ENCODE data around the gene KCNC1.

KCNC1 gene

GRCh38 chr11:17714870-17715269 is 19.7 kb upstream of the KCNC1 start:
- no peak for DNase-seq (ENCODE audit: low spot score)

DNA sequence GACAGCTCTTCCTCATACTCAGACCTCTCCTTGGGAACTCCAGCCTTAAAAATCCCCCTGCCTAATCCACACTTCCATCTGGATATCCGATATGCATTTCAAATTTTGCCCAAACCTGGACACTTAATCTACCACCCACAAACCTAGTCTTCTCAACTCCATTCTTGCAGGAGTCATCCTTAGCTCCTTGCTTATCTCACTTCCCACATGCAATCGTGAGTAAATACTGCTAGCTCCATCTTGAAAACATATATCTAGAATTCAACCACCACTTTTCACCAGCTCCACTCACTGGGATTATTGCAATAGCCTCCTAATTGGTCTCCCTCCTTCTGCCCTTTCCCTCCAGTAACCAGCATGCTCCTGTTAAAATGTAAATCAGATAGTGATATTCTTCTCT is 17.8 kb upstream of the KCNC1 start:
- DNase-seq (ENCODE audit: low spot score), result no peak

DNA sequence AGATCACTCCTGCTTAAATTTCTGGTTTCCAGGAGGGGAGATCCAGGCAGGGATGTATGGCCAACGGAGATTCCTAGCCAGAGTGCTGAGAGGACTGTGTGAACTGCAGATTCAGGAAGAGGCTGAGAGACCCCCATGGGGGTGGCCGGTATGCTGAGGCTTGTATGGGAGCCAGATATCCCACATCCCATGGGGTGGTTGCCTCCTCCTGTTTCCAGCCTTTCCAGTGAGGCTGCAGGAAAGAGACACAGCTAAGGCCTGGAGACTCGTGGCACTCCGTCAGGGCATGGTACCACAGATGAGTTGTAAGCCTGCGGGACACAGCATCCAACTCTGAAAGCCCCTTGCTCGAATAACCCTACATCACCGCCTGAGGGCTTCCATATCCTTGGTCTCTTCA is 16.6 kb upstream of the KCNC1 start:
- no peak for DNase-seq (ENCODE audit: low spot score)

DNA sequence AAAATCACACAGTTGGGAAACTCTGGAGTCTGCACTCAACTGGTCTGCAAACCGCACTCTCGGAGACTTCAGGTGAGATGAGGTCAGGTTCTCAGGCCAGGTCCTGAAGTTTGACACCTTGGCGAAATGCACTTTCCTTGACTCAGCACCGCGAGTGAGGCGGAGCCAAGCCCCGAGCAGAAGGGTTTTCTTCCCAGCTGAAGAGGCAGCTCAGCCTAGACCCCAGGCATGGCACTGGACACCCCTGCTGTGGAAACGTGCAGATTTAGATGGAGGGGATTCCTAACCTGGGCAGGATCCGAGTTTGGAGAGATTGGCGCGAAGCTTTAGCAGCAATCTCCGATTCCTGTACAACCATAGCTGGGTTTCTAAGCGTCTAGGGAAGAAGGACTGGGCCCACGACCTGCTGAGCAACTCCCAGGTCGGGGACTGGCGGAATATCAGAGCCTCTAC is 16.0 kb upstream of the KCNC1 start:
- no peak for DNase-seq (ENCODE audit: low spot score)

DNA sequence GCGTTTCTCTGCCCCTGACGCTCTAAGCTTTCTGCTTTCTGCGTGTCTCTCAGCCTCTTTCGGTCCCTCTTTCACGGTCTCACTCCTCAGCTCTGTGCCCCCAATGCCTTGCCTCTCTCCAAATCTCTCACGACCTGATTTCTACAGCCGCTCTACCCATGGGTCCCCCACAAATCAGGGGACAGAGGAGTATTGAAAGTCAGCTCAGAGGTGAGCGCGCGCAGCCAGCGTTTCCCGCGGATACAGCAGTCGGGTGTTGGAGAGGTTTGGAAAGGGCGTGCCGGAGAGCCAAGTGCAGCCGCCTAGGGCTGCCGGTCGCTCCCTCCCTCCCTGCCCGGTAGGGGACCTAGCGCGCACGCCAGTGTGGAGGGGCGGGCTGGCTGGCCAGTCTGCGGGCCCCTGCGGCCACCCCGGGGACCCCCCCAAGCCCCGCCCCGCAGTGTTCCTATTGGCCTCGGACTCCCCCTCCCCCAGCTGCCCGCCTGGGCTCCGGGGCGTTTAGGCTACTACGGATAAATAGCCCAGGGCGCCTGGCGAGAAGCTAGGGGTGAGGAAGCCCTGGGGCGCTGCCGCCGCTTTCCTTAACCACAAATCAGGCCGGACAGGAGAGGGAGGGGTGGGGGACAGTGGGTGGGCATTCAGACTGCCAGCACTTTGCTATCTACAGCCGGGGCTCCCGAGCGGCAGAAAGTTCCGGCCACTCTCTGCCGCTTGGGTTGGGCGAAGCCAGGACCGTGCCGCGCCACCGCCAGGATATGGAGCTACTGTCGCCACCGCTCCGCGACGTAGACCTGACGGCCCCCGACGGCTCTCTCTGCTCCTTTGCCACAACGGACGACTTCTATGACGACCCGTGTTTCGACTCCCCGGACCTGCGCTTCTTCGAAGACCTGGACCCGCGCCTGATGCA is 15.3 kb upstream of the KCNC1 start, which contains the start of gene MYOD1:
Gene MYOD1, plus strand, starts transcription at position 544 of the 910 bp plus-strand sequence. Its CDS starts 212 bp downstream, at position 756.
- no peak for DNase-seq (ENCODE audit: low spot score)

- DNase-seq (ENCODE audit: low spot score), result no peak
Observed at GRCh38 chr11:17719938-17720795, 14.4 kb upstream of the KCNC1 start.

DNA sequence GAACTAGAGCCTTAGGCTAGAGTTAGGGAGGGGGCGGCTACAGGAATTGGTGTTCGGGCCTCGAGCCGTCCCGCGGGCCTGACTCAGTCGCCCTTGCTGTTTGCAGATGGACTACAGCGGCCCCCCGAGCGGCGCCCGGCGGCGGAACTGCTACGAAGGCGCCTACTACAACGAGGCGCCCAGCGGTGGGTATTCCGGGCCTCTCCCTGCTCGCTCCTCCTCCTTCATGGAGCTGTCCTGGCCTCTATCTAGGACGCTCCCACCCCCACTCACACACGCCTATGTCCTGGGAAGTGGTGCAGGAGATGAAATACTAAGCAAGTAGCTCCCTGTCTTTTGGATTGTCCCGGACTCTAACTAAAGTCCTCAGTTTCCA is 13.8 kb upstream of the KCNC1 start:
- no peak for DNase-seq (ENCODE audit: low spot score)

DNA sequence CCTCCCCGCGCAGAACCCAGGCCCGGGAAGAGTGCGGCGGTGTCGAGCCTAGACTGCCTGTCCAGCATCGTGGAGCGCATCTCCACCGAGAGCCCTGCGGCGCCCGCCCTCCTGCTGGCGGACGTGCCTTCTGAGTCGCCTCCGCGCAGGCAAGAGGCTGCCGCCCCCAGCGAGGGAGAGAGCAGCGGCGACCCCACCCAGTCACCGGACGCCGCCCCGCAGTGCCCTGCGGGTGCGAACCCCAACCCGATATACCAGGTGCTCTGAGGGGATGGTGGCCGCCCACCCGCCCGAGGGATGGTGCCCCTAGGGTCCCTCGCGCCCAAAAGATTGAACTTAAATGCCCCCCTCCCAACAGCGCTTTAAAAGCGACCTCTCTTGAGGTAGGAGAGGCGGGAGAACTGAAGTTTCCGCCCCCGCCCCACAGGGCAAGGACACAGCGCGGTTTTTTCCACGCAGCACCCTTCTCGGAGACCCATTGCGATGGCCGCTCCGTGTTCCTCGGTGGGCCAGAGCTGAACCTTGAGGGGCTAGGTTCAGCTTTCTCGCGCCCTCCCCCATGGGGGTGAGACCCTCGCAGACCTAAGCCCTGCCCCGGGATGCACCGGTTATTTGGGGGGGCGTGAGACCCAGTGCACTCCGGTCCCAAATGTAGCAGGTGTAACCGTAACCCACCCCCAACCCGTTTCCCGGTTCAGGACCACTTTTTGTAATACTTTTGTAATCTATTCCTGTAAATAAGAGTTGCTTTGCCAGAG is 13.2 kb upstream of the KCNC1 start:
- DNase-seq (ENCODE audit: low spot score), result no peak

- no peak for DNase-seq (ENCODE audit: low spot score)
Observed at GRCh38 chr11:17722000-17722643, 12.5 kb upstream of the KCNC1 start.

DNA sequence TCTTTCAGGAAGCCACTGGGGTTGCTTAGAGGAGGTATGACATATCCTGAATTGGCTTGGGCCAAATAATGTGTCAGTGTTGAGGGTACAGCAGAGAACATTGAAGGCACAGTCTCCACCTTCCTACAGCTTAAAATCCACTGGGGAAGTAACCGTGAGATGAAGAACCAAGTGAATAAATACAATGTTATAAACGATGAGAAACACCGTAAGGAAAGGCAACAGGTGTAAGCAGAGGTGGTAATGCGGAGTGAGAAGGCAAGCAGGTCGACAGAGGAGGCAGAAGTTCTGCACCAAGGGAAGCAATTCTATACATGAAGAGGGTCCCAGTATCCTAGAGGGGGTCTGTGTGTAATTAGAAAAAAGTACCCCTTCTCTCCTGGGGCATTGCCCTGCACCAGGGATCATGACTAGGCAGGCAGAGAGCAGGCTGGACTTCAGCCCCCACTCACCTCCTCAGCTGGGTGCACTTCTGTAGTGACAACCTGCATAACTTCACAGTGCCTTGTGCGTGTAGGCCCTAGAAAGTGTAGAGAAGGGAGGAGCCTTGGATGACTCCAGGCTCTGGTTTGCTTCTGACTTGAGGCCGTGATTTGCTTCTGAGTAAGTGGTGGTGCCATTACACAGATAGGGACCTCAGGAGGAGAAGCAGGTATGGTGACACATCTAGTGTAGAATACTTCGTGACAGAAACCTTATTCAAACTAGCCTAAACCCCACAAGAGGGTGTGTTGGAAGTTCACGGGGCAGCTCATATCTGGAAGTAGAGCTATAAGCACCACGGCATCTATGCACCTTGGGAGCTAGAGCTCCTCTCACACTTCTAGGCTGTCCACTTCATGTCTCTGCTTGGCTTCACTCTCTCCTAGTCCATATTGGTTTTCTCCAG is 10.3 kb upstream of the KCNC1 start:
- no peak for DNase-seq (ENCODE audit: low spot score)

DNA sequence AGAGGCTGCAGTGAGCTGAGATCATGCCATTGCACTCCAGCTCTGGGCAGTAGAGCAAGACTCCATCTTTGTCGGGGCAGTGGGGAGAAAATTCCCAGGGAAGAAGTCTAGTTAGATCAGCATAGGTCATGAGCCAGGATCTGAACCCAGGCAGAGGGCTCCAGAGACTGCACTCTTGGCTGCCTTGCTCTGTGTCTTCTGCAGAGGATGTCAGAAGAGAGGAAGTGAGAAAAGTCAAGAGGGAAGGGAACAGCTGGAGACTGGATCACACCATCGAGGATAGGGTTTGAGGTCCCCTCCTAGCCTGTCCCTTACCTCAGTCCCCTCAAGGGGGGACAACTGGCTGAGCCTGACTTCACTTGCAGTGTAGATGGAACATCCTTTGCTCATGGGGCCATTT is 9.4 kb upstream of the KCNC1 start:
- no peak for DNase-seq (ENCODE audit: low spot score)

- no peak for DNase-seq (ENCODE audit: low spot score)
Observed at GRCh38 chr11:17730137-17730536, 4.4 kb upstream of the KCNC1 start.

GRCh38 chr11:17730608-17731462 is 3.7 kb upstream of the KCNC1 start:
- DNase-seq (ENCODE audit: low spot score), result peak; percentile 90

DNA sequence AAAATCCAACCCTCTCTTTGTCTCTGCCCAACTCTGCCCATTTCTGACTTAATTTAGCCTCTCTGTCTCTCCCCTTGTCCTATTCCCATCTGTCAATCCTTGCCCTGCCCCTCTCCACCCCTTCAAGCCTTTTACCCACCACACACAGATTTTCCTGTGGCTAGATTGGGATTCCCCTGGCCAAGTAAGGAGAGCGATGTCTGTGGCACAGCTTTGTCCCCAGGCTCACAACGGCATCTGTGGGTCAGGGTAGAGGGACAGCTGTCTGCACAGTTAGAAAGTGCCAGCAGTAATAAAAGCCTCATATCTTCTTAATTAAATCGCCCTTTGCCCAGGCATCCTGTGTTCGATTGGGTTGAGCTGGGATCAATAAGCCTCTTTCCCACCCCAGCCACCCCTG is 1.3 kb upstream of the KCNC1 start:
- DNase-seq (ENCODE audit: low spot score), result no peak

- no peak for DNase-seq (ENCODE audit: low spot score)
Observed at GRCh38 chr11:17734986-17735817, 621 bp downstream of the KCNC1 start.

DNA sequence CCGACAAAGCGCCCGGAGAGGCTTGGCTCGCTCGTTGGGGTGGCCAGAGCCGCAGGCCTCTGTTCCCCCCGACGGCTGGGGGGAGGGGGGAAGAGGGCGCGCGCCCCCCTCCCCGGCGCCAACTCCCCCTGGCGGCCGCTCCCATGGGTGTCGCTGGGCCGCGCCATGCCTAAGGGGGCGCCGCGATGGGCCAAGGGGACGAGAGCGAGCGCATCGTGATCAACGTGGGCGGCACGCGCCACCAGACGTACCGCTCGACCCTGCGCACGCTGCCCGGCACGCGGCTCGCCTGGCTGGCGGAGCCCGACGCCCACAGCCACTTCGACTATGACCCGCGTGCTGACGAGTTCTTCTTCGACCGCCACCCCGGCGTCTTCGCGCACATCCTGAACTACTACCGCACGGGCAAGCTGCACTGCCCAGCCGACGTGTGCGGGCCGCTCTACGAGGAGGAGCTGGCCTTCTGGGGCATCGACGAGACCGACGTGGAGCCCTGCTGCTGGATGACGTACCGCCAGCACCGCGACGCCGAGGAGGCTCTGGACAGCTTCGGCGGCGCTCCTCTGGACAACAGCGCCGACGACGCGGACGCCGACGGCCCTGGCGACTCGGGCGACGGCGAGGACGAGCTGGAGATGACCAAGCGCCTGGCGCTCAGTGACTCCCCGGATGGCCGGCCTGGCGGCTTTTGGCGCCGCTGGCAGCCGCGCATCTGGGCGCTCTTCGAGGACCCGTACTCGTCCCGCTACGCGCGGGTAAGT is 1.4 kb downstream of the KCNC1 start:
- no peak for DNase-seq (ENCODE audit: low spot score)

DNA sequence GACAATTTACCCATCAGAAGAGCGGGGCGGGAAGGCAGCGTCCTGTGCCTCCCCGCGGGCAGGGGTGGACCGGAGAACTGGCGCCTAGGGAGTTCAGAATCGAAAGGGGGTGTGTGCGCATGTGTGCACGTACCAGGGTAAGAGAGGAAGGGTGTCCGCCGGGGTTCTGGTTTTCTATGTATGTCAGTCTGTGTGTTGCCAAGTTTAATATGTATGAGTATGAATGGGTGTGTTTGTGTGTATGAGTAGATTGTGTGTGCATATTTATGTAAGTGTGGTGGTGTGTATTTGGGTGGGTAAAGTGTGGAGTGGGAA is 2.0 kb downstream of the KCNC1 start:
- DNase-seq (ENCODE audit: low spot score), result no peak
